Natural killer cell (primary cell): ENCODE data around the gene PIBF1. TPM values are rescaled to one million over a fixed set of nuclear protein-coding genes. Genes with fewer than 3 reads are reported as not detected.

Experiments used
- ATAC-seq, 3 donors: fragments of 150-1000 bp in 2 of 3; fragments of 200-7000 bp in 1 of 3; cut with Tn5 transposase; 1 replicate in 1 of 3; 2 replicates in 2 of 3; pipeline ENCODE4 v1.10.0; 2021; ENCODE audit warnings: mild to moderate bottlenecking in 2 of 3, moderate library complexity in 2 of 3
- DNase-seq, 2 donors: peaks; one replicate each; pipeline versions ENCODE4 v3.0.0 to v3.0.0-alpha.2; 2013 to 2021; ENCODE audit warnings: mixed read lengths in 1 of 2
- H3K27ac ChIP-seq: one replicate; pipeline ENCODE4 v1.5.1; 2013; ENCODE audit warnings: mild to moderate bottlenecking, low read length
- H3K27me3 ChIP-seq: one replicate; pipeline ENCODE4 v1.6.1; 2013; ENCODE audit warnings: low read length; ENCODE audit not compliant: control insufficient read depth, insufficient read depth
- H3K36me3 ChIP-seq: one replicate; pipeline ENCODE4 v1.6.1; 2013; ENCODE audit warnings: low read length; ENCODE audit not compliant: control insufficient read depth, insufficient read depth
- H3K4me1 ChIP-seq: one replicate; pipeline ENCODE4 v1.6.1; 2013; ENCODE audit warnings: low read length; ENCODE audit not compliant: control insufficient read depth, insufficient read depth
- H3K4me3 ChIP-seq: one replicate; pipeline ENCODE4 v1.5.1; 2013; ENCODE audit warnings: low read length
- H3K9me3 ChIP-seq: one replicate; pipeline ENCODE4 v1.6.1; 2013; ENCODE audit warnings: low read length; ENCODE audit not compliant: control insufficient read depth, insufficient read depth
- H3K27ac Mint-ChIP-seq, 2 donors: one replicate each; pipeline ENCODE4 v1.8.0; 2022; ENCODE audit warnings: mild to moderate bottlenecking in 2 of 2, mixed read lengths in 2 of 2, moderate library complexity in 1 of 2
- H3K27me3 Mint-ChIP-seq, 2 donors: one replicate each; pipeline ENCODE4 v1.8.0; 2022; ENCODE audit warnings: low read depth in 2 of 2, mixed read lengths in 2 of 2
- H3K36me3 Mint-ChIP-seq: one replicate; pipeline ENCODE4 v1.8.0; 2022; ENCODE audit warnings: mixed read lengths
- H3K4me1 Mint-ChIP-seq, 2 donors: one replicate each; pipeline ENCODE4 v1.8.0; 2022; ENCODE audit warnings: mixed read lengths in 2 of 2
- H3K4me3 Mint-ChIP-seq: one replicate; pipeline ENCODE4 v1.8.0; 2022; ENCODE audit warnings: mild to moderate bottlenecking, moderate library complexity, mixed read lengths
- H3K9me3 Mint-ChIP-seq, 2 donors: one replicate each; pipeline ENCODE4 v1.8.0; 2022; ENCODE audit warnings: mixed read lengths in 2 of 2
- WGBS: methylation state at CpG from one replicate; pipeline ENCODE4 v1.1.7; 2013; ENCODE audit warnings: missing lambda C conversion rate; ENCODE audit not compliant: insufficient coverage; 5-methylcytosine and 5-hydroxymethylcytosine counted together
- intact Hi-C: fragments of 100-400 bp; cut with micrococcal nuclease; formaldehyde crosslinking; loops from one replicate; pipeline ENCODE4 v1.14.2; 2022
- total RNA-seq, 4 donors: library from RNA; stranded (reverse); fragments of 120-200 nt in 1 of 4; gene quantifications; one replicate each; pipeline versions ENCODE4 v1.2.3 to v1.2.4, GENCODE V29; 2013 to 2022
- TF ChIP-seq, protein P1 (sequence below): fragments of 200-600 bp; IDR thresholded peaks from one replicate; pipeline ENCODE4 v1.8.0; 2022; ENCODE audit warnings: antibody characterized with exemption

Gene PIBF1
- total RNA-seq, 3 donors from 2014 or later (not counting 1 experiment from before 2014, with no cell fraction given), result 21.9 to 37.8 (median 27.8) TPM

DNA sequence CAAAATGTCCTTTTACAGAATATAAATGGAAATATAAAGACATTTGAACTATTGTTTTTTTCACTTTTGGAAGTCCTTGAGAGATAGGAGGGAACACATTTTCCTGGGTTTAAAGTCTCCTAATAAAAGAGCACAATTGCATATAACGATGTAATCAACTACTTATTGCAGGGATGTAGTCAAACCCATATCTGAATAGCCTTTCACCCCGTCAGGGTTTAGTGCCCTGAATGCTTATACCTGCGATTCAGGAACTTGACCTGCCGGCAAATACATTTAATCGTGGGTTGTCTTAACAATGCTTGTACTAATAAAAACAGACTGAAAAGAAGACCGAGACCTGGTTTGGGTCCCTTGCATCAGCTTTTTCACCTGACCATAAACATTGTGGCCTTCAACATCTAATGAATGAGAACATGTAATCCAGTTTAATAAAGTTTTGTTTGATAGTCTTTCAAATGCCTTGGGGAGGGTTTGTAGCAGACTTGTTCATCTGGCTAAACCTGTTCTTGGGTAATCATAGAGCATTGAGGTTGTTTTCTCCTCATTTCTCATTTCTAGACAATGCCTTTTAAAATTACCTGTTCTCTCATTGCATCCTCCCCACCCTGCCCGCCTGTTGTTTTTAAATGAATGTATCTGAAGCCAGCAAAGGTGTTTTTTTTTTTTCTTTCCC lies 283.9 kb downstream of the PIBF1 start:
- no peaks in the 10 kb centered on the region for H3K36me3 ChIP-seq
- H3K27me3 ChIP-seq, result peaks cover 3% of the 10 kb centered on the region
- no peaks in the 10 kb centered on the region for H3K9me3 Mint-ChIP-seq
- no peak overlapping the region for H3K4me3 ChIP-seq
- H3K4me3 Mint-ChIP-seq, result no peak overlapping the region
- no peak for DNase-seq
- no peak overlapping the region for H3K27ac Mint-ChIP-seq
- H3K4me1 Mint-ChIP-seq, result no peaks in the 10 kb centered on the region
- WGBS, result 94% methylated on average over 6 of the region's 7 CpGs
- intact Hi-C loops, result no loop called here
- H3K27me3 Mint-ChIP-seq, result peaks cover 15 to 26% of the 10 kb centered on the region in 2 donors
- no peak for ATAC-seq
- TF ChIP-seq, protein P1, sequence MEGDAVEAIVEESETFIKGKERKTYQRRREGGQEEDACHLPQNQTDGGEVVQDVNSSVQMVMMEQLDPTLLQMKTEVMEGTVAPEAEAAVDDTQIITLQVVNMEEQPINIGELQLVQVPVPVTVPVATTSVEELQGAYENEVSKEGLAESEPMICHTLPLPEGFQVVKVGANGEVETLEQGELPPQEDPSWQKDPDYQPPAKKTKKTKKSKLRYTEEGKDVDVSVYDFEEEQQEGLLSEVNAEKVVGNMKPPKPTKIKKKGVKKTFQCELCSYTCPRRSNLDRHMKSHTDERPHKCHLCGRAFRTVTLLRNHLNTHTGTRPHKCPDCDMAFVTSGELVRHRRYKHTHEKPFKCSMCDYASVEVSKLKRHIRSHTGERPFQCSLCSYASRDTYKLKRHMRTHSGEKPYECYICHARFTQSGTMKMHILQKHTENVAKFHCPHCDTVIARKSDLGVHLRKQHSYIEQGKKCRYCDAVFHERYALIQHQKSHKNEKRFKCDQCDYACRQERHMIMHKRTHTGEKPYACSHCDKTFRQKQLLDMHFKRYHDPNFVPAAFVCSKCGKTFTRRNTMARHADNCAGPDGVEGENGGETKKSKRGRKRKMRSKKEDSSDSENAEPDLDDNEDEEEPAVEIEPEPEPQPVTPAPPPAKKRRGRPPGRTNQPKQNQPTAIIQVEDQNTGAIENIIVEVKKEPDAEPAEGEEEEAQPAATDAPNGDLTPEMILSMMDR, result no peak
- no peaks in the 10 kb centered on the region for H3K36me3 Mint-ChIP-seq
- no peaks in the 10 kb centered on the region for H3K9me3 ChIP-seq
- H3K4me1 ChIP-seq, result no peaks in the 10 kb centered on the region
- no peak overlapping the region for H3K27ac ChIP-seq

Other genes with a start within 250 kb of the PIBF1 start
- 1 to 10 TPM; 5.7 to 7.4 (median 5.8) TPM for gene MZT1, start 54.5 kb upstream of the PIBF1 start, total RNA-seq
- gene BORA, start 54.2 kb upstream of the PIBF1 start, total RNA-seq, result 1 to 10 TPM; 4.9 to 7.4 (median 5.5) TPM
- 10 to 100 TPM; 26.9 to 35.2 (median 33.6) TPM for gene DIS3, start 233 bp upstream of the PIBF1 start, total RNA-seq